Effector memory CD8-positive, alpha-beta T cell (primary cell): Measurements from ENCODE around the gene SLC22A1.
"Not testable (repeated sequence)": the region's sequence is repeated elsewhere in the genome, so short reads cannot be mapped to it uniquely, and the experiment has no call there.

Experiments
- ATAC-seq: fragments of 150-1000 bp; cut with Tn5 transposase; replicated peaks from 2 replicates; pipeline ENCODE4 v1.10.0; 2021; ENCODE audit warnings: mild to moderate bottlenecking, moderate library complexity
- DNase-seq, 3 experiments: peaks; one replicate each; pipeline ENCODE4 v3.0.0; 2021
- H3K27ac Mint-ChIP-seq, 2 donors: one replicate each; pipeline ENCODE4 v1.8.0; 2022; ENCODE audit warnings: mild to moderate bottlenecking in 2 of 2, mixed read lengths in 2 of 2, moderate library complexity in 2 of 2
- H3K27me3 Mint-ChIP-seq, 2 donors: one replicate each; pipeline ENCODE4 v1.8.0; 2022; ENCODE audit warnings: mixed read lengths in 2 of 2
- H3K36me3 Mint-ChIP-seq: one replicate; pipeline ENCODE4 v1.8.0; 2022; ENCODE audit warnings: mild to moderate bottlenecking, moderate library complexity, mixed read lengths; ENCODE audit not compliant: insufficient read depth
- H3K4me1 Mint-ChIP-seq, 2 donors: one replicate each; pipeline ENCODE4 v1.8.0; 2022; ENCODE audit warnings: low read depth in 2 of 2, mixed read lengths in 2 of 2
- H3K4me3 Mint-ChIP-seq, 2 donors: one replicate each; pipeline ENCODE4 v1.8.0; 2022; ENCODE audit warnings: mild to moderate bottlenecking in 2 of 2, mixed read lengths in 2 of 2, moderate library complexity in 2 of 2
- H3K9me3 Mint-ChIP-seq, 2 donors: one replicate each; pipeline ENCODE4 v1.8.0; 2022; ENCODE audit warnings: mixed read lengths in 2 of 2

The SLC22A1 gene

GRCh38 chr6:160131636-160132296 is 10.2 kb downstream of the SLC22A1 start:
- DNase-seq (no peak), ATAC-seq (no peak)
- peaks cover 0 to 5% of the 10 kb centered on the region in 2 donors for H3K4me1 Mint-ChIP-seq
- H3K4me3 Mint-ChIP-seq, result no peak overlapping the region
- no peaks in the 10 kb centered on the region for H3K9me3 Mint-ChIP-seq
- no peaks in the 10 kb centered on the region for H3K36me3 Mint-ChIP-seq
- no peak overlapping the region for H3K27ac Mint-ChIP-seq
- no peaks in the 10 kb centered on the region for H3K27me3 Mint-ChIP-seq

- Mint-ChIP-seq H3K4me1 (peaks cover 0 to 5% of the 10 kb centered on the region in 2 donors), H3K27ac (peak overlapping the region in 1 of 2 donors; percentile 36), H3K9me3 (no peaks in the 10 kb centered on the region), H3K27me3 (no peaks in the 10 kb centered on the region), H3K4me3 (no peak overlapping the region), H3K36me3 (no peaks in the 10 kb centered on the region)
- DNase-seq (no peak), ATAC-seq (no peak)
These were observed 10.7 kb downstream of the SLC22A1 start for GRCh38 chr6:160132297-160132637.

GRCh38 chr6:160132776-160133338 is 11.2 kb downstream of the SLC22A1 start:
- Mint-ChIP-seq H3K4me1 (peaks cover under 1 to 5% of the 10 kb centered on the region in 2 donors), H3K4me3 (no peak overlapping the region), H3K9me3 (no peaks in the 10 kb centered on the region), H3K36me3 (no peaks in the 10 kb centered on the region), H3K27ac (peak overlapping the region in 1 of 2 donors; percentile 36), H3K27me3 (no peaks in the 10 kb centered on the region)
- ATAC-seq (no peak), DNase-seq (no peak)

GRCh38 chr6:160133441-160134336 is 12.1 kb downstream of the SLC22A1 start:
- H3K4me3 Mint-ChIP-seq, result no peak overlapping the region
- H3K27me3 Mint-ChIP-seq, result no peaks in the 10 kb centered on the region
- ATAC-seq, result no peak
- peaks cover 7 to 12% of the 10 kb centered on the region in 2 donors for H3K4me1 Mint-ChIP-seq
- H3K36me3 Mint-ChIP-seq, result no peaks in the 10 kb centered on the region
- H3K9me3 Mint-ChIP-seq, result no peaks in the 10 kb centered on the region
- no peak for DNase-seq
- H3K27ac Mint-ChIP-seq, result peak overlapping the region in 1 of 2 donors; percentile 21

- H3K27ac Mint-ChIP-seq, H3K9me3 Mint-ChIP-seq, DNase-seq, H3K36me3 Mint-ChIP-seq, H3K4me1 Mint-ChIP-seq, H3K4me3 Mint-ChIP-seq, ATAC-seq, H3K27me3 Mint-ChIP-seq: not testable (repeated sequence)
These were observed 12.7 kb downstream of the SLC22A1 start for GRCh38 chr6:160134337-160134751.

- peak overlapping the region in 1 of 2 donors; percentile 15 for H3K27ac Mint-ChIP-seq
- H3K9me3 Mint-ChIP-seq, result no peaks in the 10 kb centered on the region
- ATAC-seq (no peak), DNase-seq (no peak)
- H3K36me3 Mint-ChIP-seq, result no peaks in the 10 kb centered on the region
- no peak overlapping the region for H3K4me3 Mint-ChIP-seq
- H3K27me3 Mint-ChIP-seq, result no peaks in the 10 kb centered on the region
- peaks cover 6 to 9% of the 10 kb centered on the region in 2 donors for H3K4me1 Mint-ChIP-seq
These were observed 13.3 kb downstream of the SLC22A1 start for GRCh38 chr6:160134779-160135547.

GRCh38 chr6:160135907-160136655 is 14.5 kb downstream of the SLC22A1 start:
- Mint-ChIP-seq H3K36me3 (no peaks in the 10 kb centered on the region), H3K27ac (no peak overlapping the region), H3K4me3 (no peak overlapping the region), H3K4me1 (peaks cover 6 to 9% of the 10 kb centered on the region in 2 donors), H3K27me3 (no peaks in the 10 kb centered on the region), H3K9me3 (no peaks in the 10 kb centered on the region)
- DNase-seq (no peak), ATAC-seq (no peak)

DNA sequence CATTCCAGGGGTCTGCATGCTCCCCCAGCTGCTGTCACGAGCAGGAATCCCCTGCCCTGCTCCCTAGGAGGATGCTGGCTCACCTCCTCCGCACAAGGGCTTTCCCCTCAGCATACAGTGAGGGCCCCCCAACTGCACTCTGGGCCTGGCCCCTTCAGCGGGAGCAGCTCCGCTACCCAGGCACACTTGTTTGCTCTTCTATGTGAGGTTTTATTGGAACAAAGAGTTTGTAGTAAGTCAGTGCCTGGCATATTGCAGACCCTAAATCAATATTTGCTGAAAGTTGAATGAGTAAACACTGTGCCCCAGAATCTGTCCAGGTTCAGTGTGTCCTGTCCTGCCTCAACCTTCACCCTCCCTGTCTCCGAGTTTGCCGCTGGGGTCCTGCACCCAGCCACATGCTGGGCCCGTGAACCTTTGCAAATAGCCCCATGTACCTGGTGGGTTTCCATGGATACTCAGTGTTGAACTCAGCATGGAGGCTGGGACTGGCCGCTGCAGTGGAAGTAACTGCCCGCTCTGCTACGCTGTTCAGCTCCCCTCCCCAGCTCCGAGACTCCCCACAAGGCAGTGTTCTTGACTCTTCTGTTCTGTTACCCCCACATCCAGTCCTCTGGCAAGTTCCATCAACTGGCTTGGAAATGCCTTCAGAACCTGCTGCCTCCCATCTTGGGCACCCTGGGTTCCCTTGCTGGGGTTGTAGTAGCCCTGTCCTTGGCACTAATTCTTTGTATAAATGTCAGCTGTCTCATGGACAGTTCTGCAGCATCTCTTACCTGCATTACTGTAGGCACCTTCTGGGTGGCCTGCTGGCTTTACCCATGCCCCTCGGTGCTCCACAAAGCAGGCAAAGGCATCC is 15.7 kb downstream of the SLC22A1 start:
- no peak for DNase-seq
- no peak overlapping the region for H3K27ac Mint-ChIP-seq
- no peaks in the 10 kb centered on the region for H3K9me3 Mint-ChIP-seq
- H3K4me1 Mint-ChIP-seq, result peaks cover 6 to 9% of the 10 kb centered on the region in 2 donors
- ATAC-seq, result no peak
- no peaks in the 10 kb centered on the region for H3K27me3 Mint-ChIP-seq
- H3K36me3 Mint-ChIP-seq, result peaks cover 7% of the 10 kb centered on the region
- H3K4me3 Mint-ChIP-seq, result no peak overlapping the region

DNA sequence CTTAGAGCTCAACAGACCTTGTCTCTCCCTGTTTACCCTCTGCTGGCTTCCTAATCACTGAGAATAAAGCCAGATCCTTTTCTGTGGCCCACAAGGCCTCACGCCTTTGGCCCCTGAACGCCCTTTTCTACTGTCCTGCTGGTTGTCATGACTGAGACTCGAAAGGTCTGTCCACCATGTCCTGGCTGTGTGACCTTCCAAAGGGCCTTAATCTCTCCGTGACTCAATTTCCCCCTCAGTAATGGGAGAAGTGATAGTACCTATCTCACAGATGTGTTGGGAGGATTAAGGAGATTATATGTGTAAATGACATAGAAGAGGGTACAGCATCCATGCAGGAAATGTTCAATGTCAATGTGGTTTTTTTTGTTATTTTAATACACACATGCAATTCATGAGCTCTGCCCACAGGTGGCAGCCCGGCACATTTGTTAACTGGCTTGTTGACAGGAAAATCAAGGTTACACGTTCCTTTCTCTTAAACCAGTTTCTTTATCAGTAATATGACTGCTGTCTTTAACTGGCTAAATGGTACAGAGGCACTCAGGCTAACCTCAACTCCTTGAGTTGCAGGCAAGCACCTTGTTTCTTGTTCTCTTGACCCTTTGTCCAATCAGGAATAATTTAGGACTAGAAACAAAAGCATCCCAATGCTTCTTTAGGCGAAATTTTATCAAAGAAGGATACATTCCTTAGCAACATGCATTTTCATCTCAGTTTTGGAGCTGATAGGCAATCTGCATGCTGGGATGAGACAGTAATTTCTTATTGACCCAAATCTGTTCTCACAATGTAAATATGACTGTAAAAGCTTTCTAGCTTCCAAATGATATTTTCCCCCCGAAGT is 16.6 kb downstream of the SLC22A1 start:
- peak; percentile 71 for ATAC-seq
- DNase-seq, result peak; percentile 46 to 64 (median 50)
- peaks cover 6 to 9% of the 10 kb centered on the region in 2 donors for H3K4me1 Mint-ChIP-seq
- H3K27me3 Mint-ChIP-seq, result no peaks in the 10 kb centered on the region
- H3K36me3 Mint-ChIP-seq, result peaks cover 8% of the 10 kb centered on the region
- H3K27ac Mint-ChIP-seq, result peak overlapping the region; percentile 57 to 59
- no peaks in the 10 kb centered on the region for H3K9me3 Mint-ChIP-seq
- no peak overlapping the region for H3K4me3 Mint-ChIP-seq

DNA sequence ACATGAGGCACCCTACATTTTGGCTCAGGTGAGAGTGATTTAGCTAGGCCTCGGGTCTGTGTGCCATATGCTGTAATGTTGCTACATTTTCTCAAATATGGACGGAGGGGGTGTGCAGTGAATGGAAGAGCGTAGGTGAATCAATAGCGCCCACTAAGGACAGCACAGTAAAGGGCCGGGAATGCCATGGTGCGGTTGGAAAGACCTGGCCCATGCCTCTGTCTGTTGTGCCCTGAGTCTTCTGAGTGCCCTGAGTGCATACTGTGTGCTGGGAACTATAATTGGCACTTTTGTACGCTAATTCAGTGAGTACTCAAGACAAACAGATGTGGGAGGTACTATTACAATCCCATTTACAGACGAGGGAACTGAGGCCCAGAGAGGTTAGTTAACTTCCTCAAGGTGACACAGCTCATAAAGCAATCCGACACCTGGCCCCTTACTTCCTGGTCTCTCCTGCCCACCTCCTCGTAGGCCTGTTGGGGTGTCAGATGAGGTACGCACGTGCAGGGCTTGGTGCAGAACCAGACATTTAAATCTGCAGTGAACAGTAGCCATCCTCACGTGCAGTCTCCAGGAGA is 17.3 kb downstream of the SLC22A1 start:
- peaks cover 8% of the 10 kb centered on the region for H3K36me3 Mint-ChIP-seq
- H3K4me3 Mint-ChIP-seq, result no peak overlapping the region
- no peak overlapping the region for H3K27ac Mint-ChIP-seq
- ATAC-seq (no peak), DNase-seq (no peak)
- peaks cover 6 to 9% of the 10 kb centered on the region in 2 donors for H3K4me1 Mint-ChIP-seq
- H3K27me3 Mint-ChIP-seq, result no peaks in the 10 kb centered on the region
- H3K9me3 Mint-ChIP-seq, result no peaks in the 10 kb centered on the region

DNA sequence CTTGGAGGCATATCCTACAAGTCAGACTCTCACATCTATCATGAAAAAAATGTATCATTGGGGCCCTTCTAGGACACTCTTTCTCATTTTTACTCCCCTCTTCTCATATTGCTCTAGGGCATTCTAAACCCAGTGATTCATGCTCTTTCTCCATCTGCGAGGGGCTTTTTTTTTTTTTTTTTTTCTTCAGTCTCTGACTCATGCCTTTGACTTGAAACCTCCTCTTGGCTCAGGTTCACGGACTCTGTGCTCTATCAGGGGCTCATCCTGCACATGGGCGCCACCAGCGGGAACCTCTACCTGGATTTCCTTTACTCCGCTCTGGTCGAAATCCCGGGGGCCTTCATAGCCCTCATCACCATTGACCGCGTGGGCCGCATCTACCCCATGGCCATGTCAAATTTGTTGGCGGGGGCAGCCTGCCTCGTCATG is 17.8 kb downstream of the SLC22A1 start:
- Mint-ChIP-seq H3K4me3 (no peak overlapping the region), H3K27me3 (no peaks in the 10 kb centered on the region), H3K9me3 (no peaks in the 10 kb centered on the region), H3K36me3 (peaks cover 8% of the 10 kb centered on the region), H3K27ac (no peak overlapping the region), H3K4me1 (peaks cover 6 to 9% of the 10 kb centered on the region in 2 donors)
- DNase-seq (no peak), ATAC-seq (no peak)
